Osteocyte (in vitro differentiated cells): Measurements from ENCODE around the gene CRYBA4. TPM values are rescaled to one million over a fixed set of nuclear protein-coding genes. Genes with fewer than 3 reads are reported as not detected.

ENCODE experiments used
- DNase-seq: peaks from one replicate; pipeline ENCODE4 v3.0.0; 2021; ENCODE audit warnings: mixed read lengths; ENCODE audit not compliant: unreplicated experiment; ENCODE audit errors: extremely low spot score
- H3K27ac Mint-ChIP-seq: one replicate; pipeline ENCODE4 v1.8.0; 2021; ENCODE audit warnings: mild to moderate bottlenecking, mixed read lengths; ENCODE audit not compliant: unreplicated experiment
- H3K27me3 Mint-ChIP-seq: one replicate; pipeline ENCODE4 v1.8.0; 2021; ENCODE audit warnings: mixed read lengths; ENCODE audit not compliant: unreplicated experiment
- H3K36me3 Mint-ChIP-seq: one replicate; pipeline ENCODE4 v1.8.0; 2021; ENCODE audit warnings: mixed read lengths; ENCODE audit not compliant: unreplicated experiment
- H3K4me1 Mint-ChIP-seq: one replicate; pipeline ENCODE4 v1.8.0; 2021; ENCODE audit warnings: mixed read lengths; ENCODE audit not compliant: unreplicated experiment
- H3K4me3 Mint-ChIP-seq: one replicate; pipeline ENCODE4 v1.8.0; 2021; ENCODE audit warnings: mild to moderate bottlenecking, moderate library complexity, mixed read lengths; ENCODE audit not compliant: unreplicated experiment
- H3K9me3 Mint-ChIP-seq: one replicate; pipeline ENCODE4 v1.8.0; 2021; ENCODE audit warnings: mixed read lengths; ENCODE audit not compliant: unreplicated experiment
- CTCF ChIP-seq: fragments of 200-600 bp; sonication (generic); IDR thresholded peaks from 2 replicates; pipeline ENCODE4 v1.5.0; 2021; ENCODE audit warnings: antibody characterized with exemption, mild to moderate bottlenecking, moderate library complexity
- total RNA-seq: library from RNA; stranded (reverse); gene quantifications from 2 replicates; pipeline ENCODE4 v1.2.1, GENCODE V29; 2021

The CRYBA4 gene
- total RNA-seq, 1 donor from 2014 or later: not detected

- Mint-ChIP-seq H3K36me3 (no peaks in the 10 kb centered on the region), H3K27me3 (peaks cover 20% of the 10 kb centered on the region), H3K9me3 (no peaks in the 10 kb centered on the region), H3K27ac (peak overlapping the region; percentile 23), H3K4me1 (peaks cover 35% of the 10 kb centered on the region), H3K4me3 (peak overlapping the region; percentile 78)
- TF ChIP-seq CTCF: no peak
- no peak for DNase-seq
Measured at GRCh38 chr22:26589367-26589844, 32.4 kb upstream of the CRYBA4 start.

DNA sequence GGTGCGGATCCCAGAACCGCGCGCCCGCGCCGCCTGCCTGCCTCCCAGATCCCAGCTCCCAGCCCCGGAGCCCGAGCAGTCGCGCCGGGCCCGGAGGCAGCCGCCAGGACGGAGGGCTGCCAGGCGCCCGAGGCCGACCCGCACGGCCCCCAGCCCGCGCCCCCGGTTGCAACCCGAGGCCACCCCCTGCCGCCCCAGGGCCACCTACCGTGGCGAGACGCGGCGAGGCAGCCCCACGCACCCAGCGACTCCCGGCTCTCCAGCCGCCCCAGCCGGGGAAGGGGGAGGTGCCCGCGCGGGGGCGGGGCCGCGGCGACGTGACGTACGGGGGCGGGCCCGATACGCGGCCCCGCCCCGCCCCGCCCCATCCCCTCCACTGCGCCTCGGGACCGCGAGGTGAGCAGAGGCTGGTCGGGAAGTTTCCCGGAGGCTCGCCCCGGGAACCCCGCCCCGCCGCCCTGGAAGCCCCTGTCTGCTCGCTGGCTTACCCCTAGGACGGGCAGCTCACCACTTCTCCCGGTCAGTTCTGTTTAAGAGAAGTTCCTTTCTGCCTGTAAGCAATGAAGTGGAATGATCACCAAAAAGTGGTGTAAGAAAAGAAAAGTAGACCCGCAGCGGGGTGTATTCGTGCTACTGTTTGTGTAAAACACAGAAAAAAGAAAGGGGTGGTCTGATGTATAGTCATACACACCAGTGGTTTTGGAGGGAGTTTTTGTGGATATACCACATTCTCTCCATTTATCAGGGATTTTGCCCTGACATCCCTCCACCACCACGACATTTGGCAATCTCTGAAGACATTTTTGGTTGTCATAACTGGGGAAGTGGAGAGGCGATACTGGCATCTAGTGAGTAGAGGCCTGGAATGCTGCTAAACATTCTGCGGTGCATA is 31.7 kb upstream of the CRYBA4 start, which contains the start of gene TPST2:
TPST2 (minus strand) TSS at position 288 of the 892 bp plus-strand sequence. CDS start 48,502 bp downstream, outside the sequence.
- peak; percentile 92 for DNase-seq
- H3K4me3 Mint-ChIP-seq: peak within 1 kb of the TSS; percentile 78
- H3K4me1 Mint-ChIP-seq: peaks cover 28% of the 10 kb centered on the region
- H3K9me3 Mint-ChIP-seq: no peaks in the 10 kb centered on the region
- peak within 1 kb of the TSS; percentile 67 for H3K27ac Mint-ChIP-seq
- H3K27me3 Mint-ChIP-seq: peaks cover 24% of the 10 kb centered on the region
- TF ChIP-seq CTCF: no peak
- H3K36me3 Mint-ChIP-seq: no peaks in the 10 kb centered on the region

GRCh38 chr22:26592421-26592891 is 29.3 kb upstream of the CRYBA4 start:
- Mint-ChIP-seq H3K27ac (no peak overlapping the region), H3K27me3 (peaks cover 38% of the 10 kb centered on the region), H3K4me3 (no peak overlapping the region), H3K36me3 (no peaks in the 10 kb centered on the region), H3K4me1 (peaks cover 14% of the 10 kb centered on the region), H3K9me3 (no peaks in the 10 kb centered on the region)
- TF ChIP-seq CTCF: no peak
- no peak for DNase-seq

DNA sequence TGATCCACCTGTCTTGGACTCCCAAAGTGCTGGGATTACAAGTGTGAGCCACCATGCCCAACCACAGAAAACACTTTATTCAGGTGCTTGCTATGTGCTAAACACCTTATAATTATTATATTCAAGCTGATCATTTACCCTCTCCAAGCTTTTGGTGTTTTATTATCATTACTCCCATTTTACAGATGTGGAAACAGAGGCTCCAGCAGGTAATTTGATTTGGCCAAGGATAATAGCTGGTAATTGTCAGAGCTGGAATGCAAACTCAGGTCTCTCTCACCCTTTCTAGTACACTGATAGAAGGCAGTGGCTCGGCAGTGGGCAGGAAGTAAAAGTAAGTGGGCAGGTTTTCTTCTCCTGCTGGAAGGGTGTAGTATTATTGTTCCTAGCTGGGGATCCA is 28.0 kb upstream of the CRYBA4 start:
- no peak overlapping the region for H3K27ac Mint-ChIP-seq

More for the DNA sequence above, 28.0 kb upstream of the CRYBA4 start:
- no peak for DNase-seq
- H3K4me1 Mint-ChIP-seq: peaks cover 8% of the 10 kb centered on the region
- peaks cover 49% of the 10 kb centered on the region for H3K27me3 Mint-ChIP-seq
- TF ChIP-seq CTCF: no peak
- H3K9me3 Mint-ChIP-seq: no peaks in the 10 kb centered on the region
- no peak overlapping the region for H3K4me3 Mint-ChIP-seq
- no peaks in the 10 kb centered on the region for H3K36me3 Mint-ChIP-seq
